Measurements from ENCODE around the gene DEXI. TPM values are rescaled to one million over a fixed set of nuclear protein-coding genes. Genes with fewer than 3 reads are reported as not detected.

DEXI gene
- total and polyA plus RNA-seq, 2 of the 4 experiments (the other 2 are of a cell fraction): 43.7 to 63.6 TPM

- peaks cover 36% of the 10 kb centered on the region for H3K9me1 ChIP-seq (ENCODE audit: insufficient read depth, low read length)
- 76% methylated on average over 7 of the region's 7 CpGs; no CpG with 5 or more reads in 1 of the 2 experiments for WGBS, 2 experiments (ENCODE audit: extremely low coverage in 2 of 2, insufficient read length in 1 of 2)
- dilution Hi-C loops (cut with HindIII; ENCODE audit: low sequenced_read_pairs, unreplicated experiment): no loop called here
- BruUV-seq (replicated peaks): no TSS peak
- ChIA-PET CTCF (no interaction called here), POLR2A (ENCODE audit: unreplicated experiment) (no interaction called here)
- no peak overlapping the region for H4K8ac ChIP-seq (ENCODE audit: low read depth in 2 of 2, low read length in 2 of 2)
- 0 out of 2 replicates have a peak overlapping the region, but pooled peaks have one; percentile 1 for H3K14ac ChIP-seq (replicated peaks; ENCODE audit: low read depth, low read length)
- H3K9me3 ChIP-seq (ENCODE audit: control insufficient read depth, insufficient read depth, low read length): no peaks in the 10 kb centered on the region
- H4K91ac ChIP-seq (ENCODE audit: insufficient read depth, low read depth, low read length): no peak overlapping the region
- H3K4me1 ChIP-seq (ENCODE audit: control insufficient read depth, insufficient read depth, low read length): peaks cover 24% of the 10 kb centered on the region
- H3K27me3 ChIP-seq (ENCODE audit: control insufficient read depth, insufficient read depth, low read length): no peaks in the 10 kb centered on the region
- no peak overlapping the region for H3K4ac ChIP-seq (ENCODE audit: low read depth, low read length)
- H3K4me3 ChIP-seq (ENCODE audit: insufficient read depth, low read depth, low read length): no peak overlapping the region
- no peak overlapping the region for H2BK120ac ChIP-seq (ENCODE audit: low read depth, low read length)
- H4K20me1 ChIP-seq (ENCODE audit: insufficient read depth, low read length): peaks cover 68% of the 10 kb centered on the region
- no peaks in the 10 kb centered on the region for H3K36me3 ChIP-seq (ENCODE audit: control insufficient read depth, insufficient read depth, low read length)
- no peak overlapping the region for H2BK20ac ChIP-seq (ENCODE audit: low read depth, low read length)
- H2BK15ac ChIP-seq (ENCODE audit: low read depth, low read length): no peak overlapping the region
- H3K79me1 ChIP-seq (ENCODE audit: low read depth in 1 of 2, low read length in 2 of 2): peaks cover 47 to 85% of the 10 kb centered on the region in 2 experiments
- no peak overlapping the region for H3K27ac ChIP-seq (ENCODE audit: insufficient read depth, low read length)
- H2AK5ac ChIP-seq (ENCODE audit: low read depth, low read length): peak overlapping the region; percentile 56; the same call in 1 of the 2 replicates
- no peak overlapping the region for H2BK5ac ChIP-seq (ENCODE audit: low read depth, low read length, poor library complexity, severe bottlenecking)
- no peak overlapping the region for H3K9ac ChIP-seq (ENCODE audit: low read depth, low read length)
- TF ChIP-seq CHD1 (IDR thresholded peaks at IDR 0.05; ENCODE audit: low read depth, low read length): no peak
- 0 out of 2 replicates have a peak, but pooled peaks have one; percentile 38 for TF ChIP-seq RFX5 (IDR thresholded peaks at IDR 0.05; ENCODE audit: low read depth, low read length)
- in situ Hi-C loops (cut with MboI; ENCODE audit: low sequenced_read_pairs): loop anchor here (25.0 kb wide), 1 partner anchor 1837 kb away; no protein-coding TSS in a partner anchor
- DNase-seq: no peak
- H2AFZ ChIP-seq (replicated peaks; ENCODE audit: low read length, poor library complexity): no peak overlapping the region
- no peak overlapping the region for H4K5ac ChIP-seq (ENCODE audit: low read depth, low read length)
- no peak overlapping the region for H3K56ac ChIP-seq (ENCODE audit: extremely low read depth, insufficient read depth, low read length)
- no peak for ATAC-seq (ENCODE audit: low read depth)
- no peak overlapping the region for H2AK9ac ChIP-seq (replicated peaks; ENCODE audit: low read depth, low read length, poor library complexity)
- intact Hi-C loops (cut with micrococcal nuclease): no loop called here
- H3K4me2 ChIP-seq (ENCODE audit: low read depth, low read length): no peak overlapping the region
- no peak overlapping the region for H3K18ac ChIP-seq (ENCODE audit: low read depth, low read length)
- H3K23ac ChIP-seq (ENCODE audit: low read depth, low read length): 0 out of 2 replicates have a peak overlapping the region, but pooled peaks have one; percentile 7
Measured at GRCh38 chr16:10949424-10949970, 7.2 kb upstream of the DEXI start.
